RWPE2 (cell line): Measurements from ENCODE around the gene ASAP2.

Experiments
- ATAC-seq: fragments of 200-7000 bp; cut with Tn5 transposase; 3 replicates; pipeline ENCODE4 v1.9.1; 2021; ENCODE audit warnings: low read depth
- DNase-seq: peaks from one replicate; pipeline ENCODE4 v3.0.0-alpha.2; 2020; ENCODE audit warnings: low spot score
- H3K27ac ChIP-seq: fragments of 450-650 bp; 2 replicates; pipeline ENCODE4 v1.5.1; 2017; ENCODE audit warnings: mild to moderate bottlenecking; ENCODE audit not compliant: poor library complexity, severe bottlenecking
- H3K27me3 ChIP-seq: fragments of 250-450 bp; sonication (Bioruptor Pico); 2 replicates; pipeline ENCODE4 v1.5.1; 2021; ENCODE audit warnings: mild to moderate bottlenecking, moderate library complexity; ENCODE audit not compliant: insufficient read depth, poor library complexity, severe bottlenecking
- H3K36me3 ChIP-seq: fragments of 250-450 bp; sonication (Bioruptor Pico); 2 replicates; pipeline ENCODE4 v1.5.1; 2020; ENCODE audit warnings: low read depth, mild to moderate bottlenecking, moderate library complexity
- H3K4me1 ChIP-seq: fragments of 250-450 bp; sonication (Bioruptor Pico); 2 replicates; pipeline ENCODE4 v1.5.1; 2021; ENCODE audit warnings: mild to moderate bottlenecking, moderate library complexity; ENCODE audit not compliant: insufficient read depth, poor library complexity, severe bottlenecking
- H3K4me3 ChIP-seq: fragments of 250-450 bp; sonication (Bioruptor Pico); 2 replicates; pipeline ENCODE4 v1.5.1; 2021; ENCODE audit warnings: mild to moderate bottlenecking, moderate library complexity; ENCODE audit not compliant: severe bottlenecking
- H3K9me3 ChIP-seq: fragments of 250-450 bp; sonication (Bioruptor Pico); 2 replicates; pipeline ENCODE4 v1.5.1; 2021; ENCODE audit warnings: mild to moderate bottlenecking, moderate library complexity; ENCODE audit not compliant: severe bottlenecking
- TF ChIP-seq, protein P1 (sequence below): fragments of 450-650 bp; IDR thresholded peaks from one replicate; pipeline ENCODE4 v1.5.1; 2017; ENCODE audit warnings: mild to moderate bottlenecking, moderate library complexity; ENCODE audit not compliant: poor library complexity, severe bottlenecking

ASAP2 gene

DNA sequence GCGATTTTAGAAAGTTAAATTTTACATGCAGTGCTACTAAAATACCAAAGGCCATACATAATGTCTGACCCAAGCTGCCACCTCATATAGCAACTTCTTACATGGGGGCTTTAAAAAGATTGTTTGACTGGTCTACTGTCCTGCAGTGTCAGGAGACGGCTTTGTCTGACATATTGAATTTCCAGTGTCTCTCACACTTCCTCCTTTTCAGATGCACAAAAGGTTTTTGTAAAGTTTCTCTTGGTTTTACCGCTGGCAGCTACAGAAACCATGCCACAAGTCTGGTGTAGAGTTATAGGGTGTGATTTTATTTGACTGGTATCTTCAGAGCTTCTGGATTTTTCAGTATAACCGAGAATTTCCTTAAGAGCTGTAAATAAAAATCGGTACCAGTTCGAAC, 1.1 kb upstream of the ASAP2 start:
- Histone ChIP-seq H3K36me3 (peaks cover 19% of the 10 kb centered on the region), H3K9me3 (no peaks in the 10 kb centered on the region), H3K27me3 (no peaks in the 10 kb centered on the region), H3K27ac (peak overlapping the region; percentile 86), H3K4me1 (peaks cover 19% of the 10 kb centered on the region), H3K4me3 (peak overlapping the region; percentile 100)
- TF ChIP-seq, protein P1, sequence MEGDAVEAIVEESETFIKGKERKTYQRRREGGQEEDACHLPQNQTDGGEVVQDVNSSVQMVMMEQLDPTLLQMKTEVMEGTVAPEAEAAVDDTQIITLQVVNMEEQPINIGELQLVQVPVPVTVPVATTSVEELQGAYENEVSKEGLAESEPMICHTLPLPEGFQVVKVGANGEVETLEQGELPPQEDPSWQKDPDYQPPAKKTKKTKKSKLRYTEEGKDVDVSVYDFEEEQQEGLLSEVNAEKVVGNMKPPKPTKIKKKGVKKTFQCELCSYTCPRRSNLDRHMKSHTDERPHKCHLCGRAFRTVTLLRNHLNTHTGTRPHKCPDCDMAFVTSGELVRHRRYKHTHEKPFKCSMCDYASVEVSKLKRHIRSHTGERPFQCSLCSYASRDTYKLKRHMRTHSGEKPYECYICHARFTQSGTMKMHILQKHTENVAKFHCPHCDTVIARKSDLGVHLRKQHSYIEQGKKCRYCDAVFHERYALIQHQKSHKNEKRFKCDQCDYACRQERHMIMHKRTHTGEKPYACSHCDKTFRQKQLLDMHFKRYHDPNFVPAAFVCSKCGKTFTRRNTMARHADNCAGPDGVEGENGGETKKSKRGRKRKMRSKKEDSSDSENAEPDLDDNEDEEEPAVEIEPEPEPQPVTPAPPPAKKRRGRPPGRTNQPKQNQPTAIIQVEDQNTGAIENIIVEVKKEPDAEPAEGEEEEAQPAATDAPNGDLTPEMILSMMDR, result no peak
- DNase-seq (no peak), ATAC-seq (no peak)

DNA sequence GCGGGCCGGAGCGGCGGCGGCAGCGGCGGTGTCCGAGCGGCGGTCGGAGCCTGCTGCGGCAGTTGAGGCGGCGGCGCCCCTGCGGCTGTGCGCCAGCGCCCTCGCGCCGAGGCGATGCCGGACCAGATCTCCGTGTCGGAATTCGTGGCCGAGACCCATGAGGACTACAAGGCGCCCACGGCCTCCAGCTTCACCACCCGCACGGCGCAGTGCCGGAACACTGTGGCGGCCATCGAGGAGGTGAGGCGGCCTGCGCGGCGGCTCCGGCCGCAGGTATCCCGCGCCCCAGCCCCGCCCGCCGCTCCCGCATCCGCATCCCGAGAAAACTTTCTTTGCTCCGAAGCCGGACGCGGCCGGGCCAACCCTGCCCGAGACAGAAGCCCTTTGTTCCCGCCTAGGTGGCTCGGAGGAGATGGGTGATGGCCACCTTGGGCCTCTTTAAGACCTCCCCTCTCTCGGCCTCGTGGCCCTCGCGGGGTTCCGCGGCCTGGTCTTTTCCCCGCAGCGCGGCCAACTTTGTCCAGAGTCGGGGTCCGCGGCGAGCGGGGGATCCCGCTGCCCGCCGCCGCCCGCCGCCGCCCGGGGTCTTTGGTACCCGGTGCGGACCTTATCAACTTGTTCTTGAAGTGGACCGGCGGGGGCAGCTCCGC, 504 bp downstream of the ASAP2 start:
- ATAC-seq (peak; percentile 30), DNase-seq (no peak)
- TF ChIP-seq, protein P1, result no peak
- H3K4me1 ChIP-seq, result peaks cover 18% of the 10 kb centered on the region
- H3K36me3 ChIP-seq, result peaks cover 30% of the 10 kb centered on the region
- peak overlapping the region; percentile 100 for H3K4me3 ChIP-seq
- no peaks in the 10 kb centered on the region for H3K27me3 ChIP-seq
- H3K9me3 ChIP-seq, result no peaks in the 10 kb centered on the region
- peak overlapping the region; percentile 86 for H3K27ac ChIP-seq

DNA sequence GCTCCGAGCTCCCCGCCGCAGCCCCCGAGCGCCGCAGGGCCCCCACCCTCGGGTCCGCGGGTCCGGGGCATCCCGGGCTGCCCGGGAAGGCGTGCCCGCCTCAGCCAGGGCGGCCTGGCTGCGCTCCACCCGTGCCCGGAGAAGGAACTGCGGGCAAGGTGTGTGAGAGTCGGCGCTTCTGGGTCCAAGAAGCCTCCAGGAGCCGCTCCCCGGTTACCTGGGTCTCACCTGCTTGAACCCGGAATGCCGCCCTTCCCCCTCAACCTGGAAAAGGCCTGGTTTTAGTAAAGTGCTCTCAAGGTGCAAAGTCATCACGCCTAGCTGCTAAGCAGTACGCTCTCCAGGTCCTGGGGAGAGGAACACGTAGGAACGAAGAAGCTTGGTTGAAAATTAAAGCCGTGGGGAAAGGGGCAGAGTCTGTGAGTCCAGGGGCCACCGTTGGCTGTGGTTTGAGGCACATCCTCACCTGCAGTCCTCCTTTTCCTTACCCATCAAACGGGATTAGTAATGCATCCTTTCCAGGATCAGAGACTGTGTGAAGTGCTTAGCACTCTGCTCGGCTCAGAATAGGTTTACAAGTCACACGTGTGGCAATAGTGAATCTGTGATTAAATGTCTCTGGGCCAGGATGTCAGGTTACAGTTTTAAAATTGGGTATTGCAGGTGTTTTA, 1.2 kb downstream of the ASAP2 start:
- H3K27ac ChIP-seq, result peak overlapping the region; percentile 86
- H3K27me3 ChIP-seq, result no peaks in the 10 kb centered on the region
- peaks cover 37% of the 10 kb centered on the region for H3K36me3 ChIP-seq
- DNase-seq, result no peak
- peak; percentile 51 for ATAC-seq
- no peaks in the 10 kb centered on the region for H3K9me3 ChIP-seq
- peaks cover 24% of the 10 kb centered on the region for H3K4me1 ChIP-seq
- peak overlapping the region; percentile 100 for H3K4me3 ChIP-seq
- TF ChIP-seq, protein P1, result no peak

DNA sequence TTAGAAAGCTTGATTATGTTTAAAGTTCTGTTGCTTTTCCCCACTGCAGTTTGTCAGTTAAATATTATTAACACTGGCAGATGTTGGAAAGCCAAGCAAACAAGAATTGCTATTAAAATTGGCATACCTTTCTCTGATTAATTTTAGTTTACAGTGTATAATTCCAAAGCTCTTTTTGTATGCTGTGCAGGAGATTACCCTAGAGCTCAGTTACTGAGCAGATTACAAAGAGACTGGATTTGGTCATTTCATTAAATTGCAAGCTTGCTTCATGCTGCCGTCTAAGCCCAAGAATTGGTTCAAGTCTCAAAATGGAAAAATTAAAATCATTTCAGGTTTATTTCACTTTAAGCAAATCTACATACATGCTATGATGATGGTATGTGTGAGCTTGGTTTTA, 2.3 kb downstream of the ASAP2 start:
- no peaks in the 10 kb centered on the region for H3K27me3 ChIP-seq
- peaks cover 26% of the 10 kb centered on the region for H3K4me1 ChIP-seq
- H3K36me3 ChIP-seq, result peaks cover 43% of the 10 kb centered on the region
- ATAC-seq, result no peak
- no peaks in the 10 kb centered on the region for H3K9me3 ChIP-seq
- DNase-seq, result no peak
- peak overlapping the region; percentile 86 for H3K27ac ChIP-seq
- TF ChIP-seq, protein P1, result no peak
- peak overlapping the region; percentile 100 for H3K4me3 ChIP-seq

DNA sequence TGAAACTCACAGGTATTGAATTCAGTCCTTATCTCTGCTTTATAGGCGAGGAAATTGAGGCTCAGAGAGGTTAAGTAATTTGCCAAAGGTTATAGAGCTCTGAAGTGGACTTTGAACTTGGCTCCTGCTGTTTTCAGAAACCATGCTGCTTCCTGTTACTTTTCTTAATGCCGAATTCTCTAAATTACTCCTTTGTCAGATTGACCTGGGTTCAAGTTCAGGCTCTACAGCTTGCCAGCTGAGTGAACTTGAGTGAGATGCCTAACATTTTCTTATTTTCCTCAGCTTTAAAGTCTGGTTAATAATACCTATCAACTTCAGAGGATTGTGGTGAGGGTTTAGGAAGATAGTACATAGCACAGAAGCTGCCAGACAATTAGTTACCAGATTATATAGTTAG, 3.4 kb downstream of the ASAP2 start:
- Histone ChIP-seq H3K4me3 (no peak overlapping the region), H3K9me3 (no peaks in the 10 kb centered on the region), H3K27ac (peak overlapping the region; percentile 86), H3K27me3 (no peaks in the 10 kb centered on the region), H3K4me1 (peaks cover 29% of the 10 kb centered on the region), H3K36me3 (peaks cover 52% of the 10 kb centered on the region)
- TF ChIP-seq, protein P1, result no peak
- no peak for DNase-seq
- ATAC-seq, result no peak
